HT-29 (cell line): Measurements from ENCODE around the gene ADGRG4. TPM values are rescaled to one million over a fixed set of nuclear protein-coding genes. Genes with fewer than 3 reads are reported as not detected.

ENCODE experiments used
- total RNA-seq: library from RNA; depleted of rRNA; stranded (reverse); fragments of >200 nt; shearing (Covaris generic); gene quantifications from 2 replicates; pipeline ENCODE4 v1.2.3, GENCODE V29; 2014; rRNA removed

The ADGRG4 gene
- total RNA-seq, 1 experiment from 2014 or later: not detected

Other genes with a start within 250 kb of the ADGRG4 start
- not detected in 2 replicates for gene FHL1, start 153.4 kb upstream of the ADGRG4 start, total RNA-seq
- 2.0 and 3.4 TPM in 2 replicates for gene MAP7D3, start 49.6 kb upstream of the ADGRG4 start, total RNA-seq
- gene BRS3, start 187.0 kb downstream of the ADGRG4 start, total RNA-seq: not detected in 2 replicates
- 60.7 and 66.4 TPM in 2 replicates for gene HTATSF1, start 196.6 kb downstream of the ADGRG4 start, total RNA-seq
- 3.5 and 4.7 TPM in 2 replicates for gene VGLL1, start 231.3 kb downstream of the ADGRG4 start, total RNA-seq